Measurements from ENCODE around the gene CELA2B. TPM values are rescaled to one million over a fixed set of nuclear protein-coding genes. Genes with fewer than 3 reads are reported as not detected.
"Not testable (repeated sequence)": the region's sequence is repeated elsewhere in the genome, so short reads cannot be mapped to it uniquely, and the experiment has no call there.

Gene CELA2B
- total and polyA plus RNA-seq, 2 experiments from 2014 or later, result 0.26 TPM; not detected in 1

DNA sequence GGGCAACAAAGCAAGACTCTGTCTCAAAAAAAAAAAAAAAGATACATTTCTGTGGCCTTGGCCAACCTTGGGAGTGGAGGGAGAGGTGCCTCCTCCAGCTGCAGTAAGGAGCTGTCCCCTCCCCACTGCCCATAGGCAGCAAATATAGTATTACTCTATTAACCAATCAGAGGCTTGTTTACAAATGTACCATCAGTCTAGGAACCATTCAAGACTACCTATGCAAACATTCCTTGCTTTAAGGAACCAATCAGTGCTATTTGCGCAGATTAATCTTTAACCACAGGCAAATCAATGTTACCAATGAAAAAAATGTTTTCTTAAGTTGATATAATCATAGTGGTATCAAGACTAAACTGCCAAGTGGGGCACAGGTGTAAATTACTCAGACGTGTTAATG, 18.3 kb upstream of the CELA2B start:
- no peaks in the 10 kb centered on the region for H3K9me3 ChIP-seq (ENCODE audit: low read depth)
- no peaks in the 10 kb centered on the region for H3K36me3 ChIP-seq
- H3K27ac ChIP-seq, result no peak overlapping the region
- TF ChIP-seq, protein P1, sequence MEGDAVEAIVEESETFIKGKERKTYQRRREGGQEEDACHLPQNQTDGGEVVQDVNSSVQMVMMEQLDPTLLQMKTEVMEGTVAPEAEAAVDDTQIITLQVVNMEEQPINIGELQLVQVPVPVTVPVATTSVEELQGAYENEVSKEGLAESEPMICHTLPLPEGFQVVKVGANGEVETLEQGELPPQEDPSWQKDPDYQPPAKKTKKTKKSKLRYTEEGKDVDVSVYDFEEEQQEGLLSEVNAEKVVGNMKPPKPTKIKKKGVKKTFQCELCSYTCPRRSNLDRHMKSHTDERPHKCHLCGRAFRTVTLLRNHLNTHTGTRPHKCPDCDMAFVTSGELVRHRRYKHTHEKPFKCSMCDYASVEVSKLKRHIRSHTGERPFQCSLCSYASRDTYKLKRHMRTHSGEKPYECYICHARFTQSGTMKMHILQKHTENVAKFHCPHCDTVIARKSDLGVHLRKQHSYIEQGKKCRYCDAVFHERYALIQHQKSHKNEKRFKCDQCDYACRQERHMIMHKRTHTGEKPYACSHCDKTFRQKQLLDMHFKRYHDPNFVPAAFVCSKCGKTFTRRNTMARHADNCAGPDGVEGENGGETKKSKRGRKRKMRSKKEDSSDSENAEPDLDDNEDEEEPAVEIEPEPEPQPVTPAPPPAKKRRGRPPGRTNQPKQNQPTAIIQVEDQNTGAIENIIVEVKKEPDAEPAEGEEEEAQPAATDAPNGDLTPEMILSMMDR (IDR thresholded peaks at IDR 0.05; ENCODE audit: low read depth, low read length), result no peak
- DNase-seq (ENCODE audit: low read depth in 1 of 2, low spot score in 1 of 2), result no peak
- peaks cover 9% of the 10 kb centered on the region for H3K4me1 ChIP-seq (ENCODE audit: low read depth)
- no peak overlapping the region for H3K4me3 ChIP-seq
- no peaks in the 10 kb centered on the region for H3K27me3 ChIP-seq

DNA sequence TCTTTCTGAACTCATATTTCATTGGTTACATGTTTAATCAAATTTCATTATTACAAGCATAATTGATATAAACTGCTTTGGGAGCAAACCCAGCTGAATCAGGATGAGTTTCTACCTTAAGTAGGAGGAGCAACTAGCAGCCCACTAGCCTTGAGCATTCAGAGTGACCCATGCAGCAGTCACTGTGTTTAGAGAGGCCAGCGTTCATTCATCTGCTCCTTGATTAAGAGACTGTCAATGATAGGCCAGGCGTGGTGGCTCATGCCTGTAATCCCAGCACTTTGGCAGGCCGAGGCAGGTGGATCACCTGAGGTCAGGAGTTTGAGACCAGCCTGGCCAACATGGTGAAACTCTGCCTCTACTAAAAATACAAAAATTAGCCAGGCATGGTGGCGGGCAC, 17.5 kb upstream of the CELA2B start:
- not testable (repeated sequence) for DNase-seq (ENCODE audit: low read depth in 1 of 2, low spot score in 1 of 2); H3K4me3 ChIP-seq; H3K36me3 ChIP-seq; H3K9me3 ChIP-seq (ENCODE audit: low read depth); H3K27ac ChIP-seq; H3K27me3 ChIP-seq
- peaks cover 15% of the 10 kb centered on the region for H3K4me1 ChIP-seq (ENCODE audit: low read depth)

DNA sequence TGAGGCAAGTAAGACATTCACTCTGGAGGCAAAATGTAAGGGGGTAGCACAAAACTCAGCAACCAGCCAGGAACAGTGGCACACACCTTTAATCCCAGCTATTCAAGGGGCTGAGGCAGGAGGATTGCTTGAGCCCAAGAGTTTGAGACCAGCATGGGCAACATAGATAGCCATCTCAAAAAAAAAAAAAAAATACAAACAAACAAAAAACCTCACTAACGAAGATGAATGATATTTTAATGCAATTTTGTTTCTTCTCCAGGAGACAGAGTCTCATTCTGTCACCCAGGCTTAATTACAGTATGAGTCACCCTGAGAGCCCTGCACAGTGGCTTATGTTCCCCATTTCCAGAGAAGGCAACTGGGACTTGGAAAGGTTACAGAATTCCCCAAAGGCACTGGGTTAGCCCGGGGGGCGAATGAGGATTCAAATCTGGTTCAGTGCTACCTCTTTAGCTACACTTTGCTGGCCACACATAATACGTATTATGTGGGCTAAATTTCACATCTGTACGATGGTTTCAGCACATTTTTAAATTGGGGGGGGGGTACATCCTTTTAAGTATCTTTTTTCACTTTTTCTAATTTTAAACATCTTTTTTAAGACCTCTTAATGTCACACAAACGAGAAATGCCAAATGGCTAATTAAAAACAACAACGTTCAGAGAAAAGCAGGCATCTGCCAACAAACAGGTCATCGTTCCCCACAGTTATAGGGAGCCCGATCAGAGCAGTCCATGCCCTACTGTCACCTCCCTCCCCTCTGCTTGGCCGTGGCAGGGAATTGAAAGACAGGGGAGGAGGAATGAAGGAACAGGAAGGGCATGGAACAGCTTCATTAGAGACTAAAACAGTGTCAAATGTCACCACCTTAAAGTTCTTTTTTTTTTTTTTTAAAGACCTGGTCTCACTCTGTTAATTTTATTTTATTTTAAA, 15.9 kb upstream of the CELA2B start:
- no peaks in the 10 kb centered on the region for H3K27me3 ChIP-seq
- H3K27ac ChIP-seq, result no peak overlapping the region
- no peaks in the 10 kb centered on the region for H3K36me3 ChIP-seq
- H3K4me3 ChIP-seq, result no peak overlapping the region
- TF ChIP-seq, protein P1 (IDR thresholded peaks at IDR 0.05; ENCODE audit: low read depth, low read length), result no peak
- H3K9me3 ChIP-seq (ENCODE audit: low read depth), result no peaks in the 10 kb centered on the region
- DNase-seq (ENCODE audit: low read depth in 1 of 2, low spot score in 1 of 2), result no peak
- peaks cover 20% of the 10 kb centered on the region for H3K4me1 ChIP-seq (ENCODE audit: low read depth)

DNA sequence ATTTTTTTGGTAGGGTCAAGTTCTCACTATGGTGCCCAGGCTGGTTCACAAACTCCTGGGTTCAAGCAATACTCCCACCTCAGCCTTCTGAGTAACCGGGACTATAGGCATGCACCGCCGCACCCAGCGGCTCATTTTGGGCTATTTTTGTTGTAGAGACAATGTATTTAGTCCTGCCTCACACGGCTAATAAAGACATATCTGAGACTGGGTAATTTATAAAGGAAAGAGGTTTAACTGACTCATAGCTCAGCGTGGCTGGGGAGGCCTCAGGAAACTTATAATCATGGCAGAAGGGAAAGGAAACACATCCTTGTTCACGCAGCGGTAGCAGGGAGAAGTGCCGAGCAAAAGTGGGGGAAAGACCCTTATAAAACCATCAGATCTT, 15.2 kb upstream of the CELA2B start:
- Histone ChIP-seq H3K36me3 (no peaks in the 10 kb centered on the region), H3K27me3 (no peaks in the 10 kb centered on the region), H3K27ac (no peak overlapping the region), H3K4me3 (no peak overlapping the region), H3K9me3 (ENCODE audit: low read depth) (no peaks in the 10 kb centered on the region), H3K4me1 (ENCODE audit: low read depth) (peaks cover 20% of the 10 kb centered on the region)
- DNase-seq (ENCODE audit: low read depth in 1 of 2, low spot score in 1 of 2), result no peak
- TF ChIP-seq, protein P1 (IDR thresholded peaks at IDR 0.05; ENCODE audit: low read depth, low read length), result no peak

DNA sequence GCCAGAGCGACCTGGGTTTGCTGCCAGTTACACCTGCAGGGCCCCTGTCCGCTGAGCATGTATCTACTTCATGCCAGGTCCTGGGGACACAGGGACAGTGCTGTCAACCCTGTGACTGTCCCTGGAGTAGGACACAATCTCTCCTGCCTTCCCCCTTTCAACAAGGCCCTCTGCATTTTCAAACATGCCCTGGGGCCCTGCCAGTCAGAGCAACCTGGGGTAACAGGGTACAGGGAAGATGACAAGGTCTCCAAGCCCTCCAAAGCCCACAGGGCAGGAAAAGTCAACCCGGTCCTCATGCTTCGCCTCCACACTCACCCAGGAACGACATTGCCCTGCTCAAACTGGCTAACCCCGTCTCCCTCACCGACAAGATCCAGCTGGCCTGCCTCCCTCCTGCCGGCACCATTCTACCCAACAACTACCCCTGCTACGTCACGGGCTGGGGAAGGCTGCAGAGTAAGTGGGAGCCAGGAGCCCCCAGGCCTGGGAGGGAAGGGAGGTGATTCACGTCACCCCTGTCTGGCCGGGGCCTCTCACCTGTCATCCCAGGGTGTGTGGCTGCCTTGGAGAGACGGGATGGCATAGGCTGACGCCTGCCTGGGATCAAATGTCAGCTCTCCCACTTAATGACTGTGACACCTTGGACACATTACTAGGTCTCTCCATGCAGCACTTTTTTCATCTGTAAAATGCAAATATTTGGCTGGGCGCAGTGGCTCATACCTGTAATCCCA, 12.7 kb upstream of the CELA2B start:
- not testable (repeated sequence) for H3K27me3 ChIP-seq, H3K4me3 ChIP-seq

DNA sequence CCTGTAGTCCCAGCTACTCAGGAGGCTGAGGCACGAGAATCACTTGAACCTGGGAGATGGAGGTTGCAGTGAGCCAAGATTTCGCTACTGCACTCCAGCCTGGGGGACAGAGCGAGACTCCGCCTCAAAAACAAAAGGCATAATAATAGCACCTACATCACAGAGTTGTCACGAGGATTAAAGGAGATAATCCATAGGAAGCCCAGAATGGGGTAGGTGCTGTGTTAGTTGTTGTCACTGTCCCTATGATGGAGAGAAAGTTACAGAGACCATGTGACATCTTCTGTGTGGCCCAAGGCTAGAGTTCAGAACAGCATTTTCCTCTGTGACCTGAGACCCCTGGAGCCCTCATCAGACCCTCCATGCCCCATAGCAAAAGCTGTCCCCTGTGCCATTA, 12.0 kb upstream of the CELA2B start:
- H3K36me3 ChIP-seq; DNase-seq (ENCODE audit: low read depth in 1 of 2, low spot score in 1 of 2): not testable (repeated sequence)

More for the DNA sequence above, 12.7 kb upstream of the CELA2B start:
- H3K9me3 ChIP-seq (ENCODE audit: low read depth); H3K36me3 ChIP-seq: not testable (repeated sequence)
- Histone ChIP-seq H3K27ac (peak overlapping the region; percentile 13), H3K4me1 (ENCODE audit: low read depth) (peaks cover 17% of the 10 kb centered on the region)
- peak in 1 of 2 donors; percentile 21 for DNase-seq (ENCODE audit: low read depth in 1 of 2, low spot score in 1 of 2)

DNA sequence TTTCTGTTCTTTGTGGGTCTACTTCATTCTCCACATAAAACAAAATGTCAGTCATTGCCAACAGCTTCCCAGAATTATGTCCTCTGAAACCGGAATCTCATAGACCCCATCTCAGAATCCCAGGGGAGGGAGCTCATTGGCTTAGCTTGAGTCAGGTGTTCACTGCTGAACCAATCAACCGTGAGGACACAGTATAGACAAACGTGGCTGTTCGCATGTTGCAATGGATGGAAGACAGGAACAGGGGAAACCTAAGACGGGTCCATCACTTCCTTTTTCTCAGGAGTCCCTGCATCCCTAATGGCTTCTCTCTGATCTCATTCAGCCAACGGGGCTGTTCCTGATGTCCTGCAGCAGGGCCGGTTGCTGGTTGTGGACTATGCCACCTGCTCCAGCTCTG, 10.2 kb upstream of the CELA2B start:
- Histone ChIP-seq H3K27ac (no peak overlapping the region), H3K27me3 (no peaks in the 10 kb centered on the region), H3K4me1 (ENCODE audit: low read depth) (peaks cover 11% of the 10 kb centered on the region), H3K4me3 (no peak overlapping the region), H3K36me3 (no peaks in the 10 kb centered on the region), H3K9me3 (ENCODE audit: low read depth) (no peaks in the 10 kb centered on the region)
- TF ChIP-seq, protein P1 (IDR thresholded peaks at IDR 0.05; ENCODE audit: low read depth, low read length), result no peak
- no peak for DNase-seq (ENCODE audit: low read depth in 1 of 2, low spot score in 1 of 2)

More for the DNA sequence above, 12.0 kb upstream of the CELA2B start:
- H3K4me1 ChIP-seq (ENCODE audit: low read depth), result peaks cover 14% of the 10 kb centered on the region
- not testable (repeated sequence) for H3K27me3 ChIP-seq; H3K27ac ChIP-seq; H3K9me3 ChIP-seq (ENCODE audit: low read depth); H3K4me3 ChIP-seq

DNA sequence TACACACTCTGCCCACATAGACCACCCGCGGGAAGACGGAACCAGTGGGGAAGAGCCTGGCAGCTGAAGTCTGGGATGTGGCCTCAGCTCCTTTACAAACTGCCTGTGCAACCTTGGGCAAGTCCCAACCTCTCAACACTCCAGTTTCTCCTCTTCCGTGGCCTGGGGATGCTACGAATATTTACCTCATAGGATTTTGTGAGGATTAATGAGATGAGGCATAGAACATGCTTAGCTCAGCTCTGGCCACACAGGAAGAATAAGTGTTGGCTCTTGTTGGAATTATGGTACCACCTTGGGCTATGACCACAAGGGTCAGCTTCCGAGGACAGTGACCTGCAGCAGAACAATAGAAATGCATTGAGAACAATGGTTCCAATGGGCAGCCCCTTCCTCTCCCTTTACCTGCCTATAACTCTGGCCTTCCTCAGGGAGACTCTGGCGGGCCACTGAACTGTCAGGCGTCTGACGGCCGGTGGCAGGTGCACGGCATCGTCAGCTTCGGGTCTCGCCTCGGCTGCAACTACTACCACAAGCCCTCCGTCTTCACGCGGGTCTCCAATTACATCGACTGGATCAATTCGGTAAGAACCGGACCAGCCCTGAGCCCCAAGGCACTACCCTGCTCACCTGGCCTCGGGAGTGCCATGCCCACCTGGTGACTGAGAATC, 8.8 kb upstream of the CELA2B start:
- H3K27me3 ChIP-seq; H3K27ac ChIP-seq; H3K9me3 ChIP-seq (ENCODE audit: low read depth); H3K4me3 ChIP-seq; H3K36me3 ChIP-seq; DNase-seq (ENCODE audit: low read depth in 1 of 2, low spot score in 1 of 2): not testable (repeated sequence)
- peaks cover 11% of the 10 kb centered on the region for H3K4me1 ChIP-seq (ENCODE audit: low read depth)

All from cardiac muscle cell (in vitro differentiated cells and primary cell).